Thyroid gland (tissue), 4 donors: Measurements from ENCODE around the gene EDNRB. TPM values are rescaled to one million over a fixed set of nuclear protein-coding genes. Genes with fewer than 3 reads are reported as not detected.

Source experiments
- DNase-seq, 2 donors: peaks; one replicate each; pipeline ENCODE4 v3.0.0-alpha.2; 2019
- H3K27ac ChIP-seq, 3 donors: fragments of 200-600 bp; sonication (generic); 1 replicate in 2 of 3; 2 replicates in 1 of 3; pipeline ENCODE4 v1.5.1; 2016 to 2019; ENCODE audit warnings: mild to moderate bottlenecking in 1 of 3, moderate library complexity in 1 of 3
- H3K27me3 ChIP-seq: fragments of 200-600 bp; sonication (generic); one replicate; pipeline ENCODE4 v1.5.1; 2019
- H3K36me3 ChIP-seq, 2 donors: fragments of 200-600 bp; sonication (generic); one replicate each; pipeline ENCODE4 v1.5.1; 2016 to 2019
- H3K4me1 ChIP-seq, 2 donors: fragments of 200-600 bp; sonication (generic); one replicate each; pipeline ENCODE4 v1.5.1; 2017 to 2019
- H3K4me3 ChIP-seq, 3 donors: fragments of 200-600 bp; sonication (generic); replicated peaks in 1 of 3; 1 replicate in 2 of 3; 2 replicates in 1 of 3; pipeline ENCODE4 v1.5.1; 2016; ENCODE audit warnings: mild to moderate bottlenecking in 1 of 3
- H3K9me3 ChIP-seq: fragments of 200-600 bp; sonication (generic); one replicate; pipeline ENCODE4 v1.5.1; 2017
- POLR2A ChIP-seq, 2 donors: fragments of 450-650 bp; IDR thresholded peaks; one replicate each; pipeline ENCODE4 v1.6.1; 2017; ENCODE audit warnings: antibody characterized with exemption in 2 of 2, mild to moderate bottlenecking in 2 of 2, moderate library complexity in 1 of 2
- WGBS, 2 donors: methylation state at CpG; one replicate each; pipeline ENCODE4 v1.1.5; 2017; 5-methylcytosine and 5-hydroxymethylcytosine counted together
- intact Hi-C: fragments of 100-400 bp; cut with DNase I; formaldehyde crosslinking; loops from one replicate; pipeline ENCODE4 v1.15.1; 2023
- total RNA-seq, 4 donors: library from RNA; depleted of rRNA; stranded (reverse); fragments of >200 nt; gene quantifications; one replicate each; pipeline ENCODE4 v1.2.3, GENCODE V29; 2016
- TF ChIP-seq, protein P1 (sequence below), 6 experiments: fragments of 200-600 bp in 3 of 6; fragments of 450-650 bp in 3 of 6; sonication (generic) in 3 of 6; IDR thresholded peaks; one replicate each; pipeline ENCODE4 v1.5.1; 2016 to 2019; ENCODE audit warnings: antibody characterized with exemption in 6 of 6, mild to moderate bottlenecking in 2 of 6, inconsistent platforms in 1 of 6, moderate library complexity in 1 of 6

The EDNRB gene
- total RNA-seq, 4 donors from 2014 or later: 29.3 to 109 (median 60.3) TPM

DNA sequence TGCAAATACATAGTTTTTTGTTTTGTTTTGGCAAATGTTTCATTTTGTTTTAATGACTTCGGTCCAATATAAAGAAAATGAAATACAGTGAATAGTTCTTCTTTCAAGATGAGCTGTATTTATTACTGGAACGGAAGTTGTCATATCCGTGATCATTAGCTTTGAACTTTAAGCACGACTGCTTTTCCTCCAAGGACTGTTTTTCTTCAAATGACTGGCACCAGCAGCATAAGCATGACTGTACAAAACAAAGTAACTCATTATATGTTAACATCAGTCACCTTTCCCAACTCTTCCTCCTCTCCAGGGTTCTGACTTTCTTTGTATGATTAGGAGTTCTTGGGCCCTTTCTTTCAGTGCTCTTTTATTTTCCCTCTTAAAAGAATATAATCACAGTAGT lies 20.5 kb downstream of the EDNRB start:
- peak overlapping the region in 2 of 3 donors; percentile 64 to 72 for H3K27ac ChIP-seq
- no peak for TF ChIP-seq POLR2A (IDR thresholded peaks at IDR 0.05)
- TF ChIP-seq, protein P1, sequence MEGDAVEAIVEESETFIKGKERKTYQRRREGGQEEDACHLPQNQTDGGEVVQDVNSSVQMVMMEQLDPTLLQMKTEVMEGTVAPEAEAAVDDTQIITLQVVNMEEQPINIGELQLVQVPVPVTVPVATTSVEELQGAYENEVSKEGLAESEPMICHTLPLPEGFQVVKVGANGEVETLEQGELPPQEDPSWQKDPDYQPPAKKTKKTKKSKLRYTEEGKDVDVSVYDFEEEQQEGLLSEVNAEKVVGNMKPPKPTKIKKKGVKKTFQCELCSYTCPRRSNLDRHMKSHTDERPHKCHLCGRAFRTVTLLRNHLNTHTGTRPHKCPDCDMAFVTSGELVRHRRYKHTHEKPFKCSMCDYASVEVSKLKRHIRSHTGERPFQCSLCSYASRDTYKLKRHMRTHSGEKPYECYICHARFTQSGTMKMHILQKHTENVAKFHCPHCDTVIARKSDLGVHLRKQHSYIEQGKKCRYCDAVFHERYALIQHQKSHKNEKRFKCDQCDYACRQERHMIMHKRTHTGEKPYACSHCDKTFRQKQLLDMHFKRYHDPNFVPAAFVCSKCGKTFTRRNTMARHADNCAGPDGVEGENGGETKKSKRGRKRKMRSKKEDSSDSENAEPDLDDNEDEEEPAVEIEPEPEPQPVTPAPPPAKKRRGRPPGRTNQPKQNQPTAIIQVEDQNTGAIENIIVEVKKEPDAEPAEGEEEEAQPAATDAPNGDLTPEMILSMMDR (IDR thresholded peaks at IDR 0.05): no peak
- peaks cover 0 to 3% of the 10 kb centered on the region in 2 donors for H3K4me1 ChIP-seq

GRCh38 chr13:77896977-77897376 lies 21.7 kb downstream of the EDNRB start:
- 66 to 71% methylated on average over 2 of the region's 2 CpGs for WGBS, 2 donors
- no peak for DNase-seq
- H3K27me3 ChIP-seq: no peaks in the 10 kb centered on the region
- peak overlapping the region; percentile 32 to 72 (median 64) for H3K27ac ChIP-seq
- no peak overlapping the region for H3K4me3 ChIP-seq
- H3K4me1 ChIP-seq: peaks cover 0 to 3% of the 10 kb centered on the region in 2 donors
- no peaks in the 10 kb centered on the region for H3K36me3 ChIP-seq
- intact Hi-C loops: no loop called here
- no peaks in the 10 kb centered on the region for H3K9me3 ChIP-seq
- TF ChIP-seq, protein P1 (IDR thresholded peaks at IDR 0.05): no peak
- TF ChIP-seq POLR2A (IDR thresholded peaks at IDR 0.05): no peak

More for the DNA sequence above, 20.5 kb downstream of the EDNRB start:
- H3K27me3 ChIP-seq: no peaks in the 10 kb centered on the region
- intact Hi-C loops: no loop called here
- no peak for DNase-seq
- H3K36me3 ChIP-seq: no peaks in the 10 kb centered on the region
- 66 to 71% methylated on average over 4 of the region's 4 CpGs for WGBS, 2 donors
- H3K4me3 ChIP-seq: no peak overlapping the region
- H3K9me3 ChIP-seq: no peaks in the 10 kb centered on the region

DNA sequence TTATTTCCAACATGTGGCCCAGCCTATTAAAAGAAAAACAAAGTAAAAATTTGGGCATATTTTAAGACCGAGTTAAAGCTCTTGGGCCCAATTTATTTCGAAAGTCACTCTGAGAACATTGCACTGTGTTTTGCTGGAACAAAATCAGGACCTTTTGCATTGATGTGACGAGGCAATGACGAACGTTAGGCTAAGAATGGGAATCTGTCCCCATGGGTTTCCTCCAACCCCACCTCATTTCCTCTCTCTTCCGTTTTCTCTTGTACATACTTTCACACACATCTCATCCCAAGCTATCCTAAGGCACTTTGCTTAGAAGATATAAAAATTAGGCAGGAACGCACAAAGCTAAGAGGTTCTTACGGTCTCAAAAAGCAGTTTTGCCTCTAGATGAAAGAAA lies 22.1 kb downstream of the EDNRB start:
- no peaks in the 10 kb centered on the region for H3K36me3 ChIP-seq
- intact Hi-C loops: no loop called here
- no peak for DNase-seq
- H3K4me3 ChIP-seq: no peak overlapping the region
- TF ChIP-seq, protein P1 (IDR thresholded peaks at IDR 0.05): no peak
- peak in 1 of 2 donors; percentile 37 for TF ChIP-seq POLR2A (IDR thresholded peaks at IDR 0.05)
- no peaks in the 10 kb centered on the region for H3K9me3 ChIP-seq
- H3K4me1 ChIP-seq: peaks cover 0 to 3% of the 10 kb centered on the region in 2 donors
- WGBS, 2 donors: 69 to 73% methylated on average over 8 of the region's 8 CpGs
- H3K27ac ChIP-seq: peak overlapping the region; percentile 32 to 72 (median 64)
- no peaks in the 10 kb centered on the region for H3K27me3 ChIP-seq

DNA sequence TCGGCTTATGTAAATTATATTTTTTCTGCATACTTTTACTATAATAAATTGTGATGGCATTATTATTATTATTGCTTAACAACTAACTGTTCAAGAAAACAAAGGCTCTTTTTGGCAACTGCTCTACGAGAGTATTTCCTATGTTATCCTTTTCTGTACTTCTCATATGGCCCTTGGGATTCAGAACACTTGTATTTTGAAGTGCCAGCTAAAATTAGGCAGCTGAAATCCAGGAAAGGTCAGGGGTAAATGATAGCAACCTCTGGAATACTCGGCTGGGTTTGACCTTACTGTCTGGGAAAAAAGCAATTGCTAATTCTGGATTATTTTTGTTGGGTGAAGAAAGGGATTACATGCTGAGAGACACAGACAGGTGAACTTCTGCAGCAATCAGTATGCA lies 23.9 kb downstream of the EDNRB start:
- TF ChIP-seq POLR2A (IDR thresholded peaks at IDR 0.05): no peak
- TF ChIP-seq, protein P1 (IDR thresholded peaks at IDR 0.05): no peak
- intact Hi-C loops: no loop called here
- no peaks in the 10 kb centered on the region for H3K27me3 ChIP-seq
- peak overlapping the region in 1 of 3 donors; percentile 19 for H3K27ac ChIP-seq
- whole genome bisulfite sequencing, 2 donors: 52 to 61% methylated on average over 3 of the region's 3 CpGs
- no peaks in the 10 kb centered on the region for H3K9me3 ChIP-seq
- no peaks in the 10 kb centered on the region for H3K36me3 ChIP-seq
- no peak overlapping the region for H3K4me3 ChIP-seq
- H3K4me1 ChIP-seq: peaks cover 0 to 3% of the 10 kb centered on the region in 2 donors
- no peak for DNase-seq

DNA sequence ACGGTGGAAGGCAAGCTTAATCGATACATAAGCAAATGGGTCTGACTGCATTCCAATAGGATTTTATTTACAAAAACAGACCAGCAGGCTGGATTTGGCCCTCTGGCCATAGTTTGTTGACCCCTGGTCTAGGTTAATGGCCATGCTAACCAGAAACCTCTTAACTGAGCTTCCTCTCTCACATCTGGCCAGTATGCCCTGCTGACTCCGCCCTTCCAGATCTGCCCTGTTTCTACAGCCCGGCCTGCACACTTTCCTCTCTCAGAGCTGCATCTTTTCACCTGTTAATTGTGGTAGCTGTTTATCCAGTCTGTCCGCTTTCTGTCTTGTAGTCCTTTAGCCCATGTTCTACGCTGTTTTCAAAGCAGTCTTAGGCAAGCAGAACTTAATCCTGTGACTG lies 25.6 kb downstream of the EDNRB start:
- H3K27ac ChIP-seq: no peak overlapping the region

More for the DNA sequence above, 25.6 kb downstream of the EDNRB start:
- intact Hi-C loops: no loop called here
- no peaks in the 10 kb centered on the region for H3K27me3 ChIP-seq
- no peaks in the 10 kb centered on the region for H3K9me3 ChIP-seq
- TF ChIP-seq, protein P1 (IDR thresholded peaks at IDR 0.05): no peak
- no peak for TF ChIP-seq POLR2A (IDR thresholded peaks at IDR 0.05)
- H3K4me3 ChIP-seq: no peak overlapping the region
- DNase-seq: no peak
- peaks cover 0 to 3% of the 10 kb centered on the region in 2 donors for H3K4me1 ChIP-seq
- WGBS, 2 donors: 90 to 95% methylated on average over 6 of the region's 6 CpGs
- no peaks in the 10 kb centered on the region for H3K36me3 ChIP-seq
